ENCODE results near the gene SP140. TPM values are rescaled to one million over a fixed set of nuclear protein-coding genes. Genes with fewer than 3 reads are reported as not detected.
"Not testable (repeated sequence)": the region's sequence is repeated elsewhere in the genome, so short reads cannot be mapped to it uniquely, and the experiment has no call there.

Gene SP140
- total RNA-seq, 1 donor from 2014 or later, result 0.60 TPM

GRCh38 chr2:230286048-230286447, 60.5 kb downstream of the SP140 start:
- Mint-ChIP-seq H3K27me3 (ENCODE audit: low read depth) (peaks cover 12% of the 10 kb centered on the region), H3K4me1 (ENCODE audit: low read depth) (no peaks in the 10 kb centered on the region), H3K36me3 (ENCODE audit: low read depth) (no peaks in the 10 kb centered on the region), H3K9me3 (ENCODE audit: low read depth) (peaks cover 3% of the 10 kb centered on the region), H3K4me3 (ENCODE audit: unreplicated experiment) (no peak overlapping the region), H3K27ac (ENCODE audit: unreplicated experiment) (no peak overlapping the region)
- TF ChIP-seq CTCF (IDR thresholded peaks at IDR 0.05), result no peak
- no peak for DNase-seq (ENCODE audit: low spot score)

- not testable (repeated sequence) for H3K9me3 Mint-ChIP-seq (ENCODE audit: low read depth); DNase-seq (ENCODE audit: low spot score); H3K36me3 Mint-ChIP-seq (ENCODE audit: low read depth); H3K27ac Mint-ChIP-seq (ENCODE audit: unreplicated experiment); H3K4me3 Mint-ChIP-seq (ENCODE audit: unreplicated experiment); H3K4me1 Mint-ChIP-seq (ENCODE audit: low read depth)
- peaks cover 14% of the 10 kb centered on the region for H3K27me3 Mint-ChIP-seq (ENCODE audit: low read depth)
Measured at GRCh38 chr2:230289311-230289710, 63.8 kb downstream of the SP140 start.

- peaks cover 3% of the 10 kb centered on the region for H3K9me3 Mint-ChIP-seq (ENCODE audit: low read depth)
- DNase-seq (ENCODE audit: low spot score), result no peak
- peaks cover 9% of the 10 kb centered on the region for H3K27me3 Mint-ChIP-seq (ENCODE audit: low read depth)
- TF ChIP-seq CTCF (IDR thresholded peaks at IDR 0.05), result no peak
- no peak overlapping the region for H3K27ac Mint-ChIP-seq (ENCODE audit: unreplicated experiment)
- no peaks in the 10 kb centered on the region for H3K36me3 Mint-ChIP-seq (ENCODE audit: low read depth)
- no peak overlapping the region for H3K4me3 Mint-ChIP-seq (ENCODE audit: unreplicated experiment)
- H3K4me1 Mint-ChIP-seq (ENCODE audit: low read depth), result no peaks in the 10 kb centered on the region
Measured at GRCh38 chr2:230295192-230295591, 69.7 kb downstream of the SP140 start.

- DNase-seq (ENCODE audit: low spot score), result no peak
- no peak overlapping the region for H3K27ac Mint-ChIP-seq (ENCODE audit: unreplicated experiment)
- H3K27me3 Mint-ChIP-seq (ENCODE audit: low read depth), result peaks cover 15% of the 10 kb centered on the region
- no peak overlapping the region for H3K4me3 Mint-ChIP-seq (ENCODE audit: unreplicated experiment)
- peaks cover 4% of the 10 kb centered on the region for H3K36me3 Mint-ChIP-seq (ENCODE audit: low read depth)
- TF ChIP-seq CTCF (IDR thresholded peaks at IDR 0.05), result no peak
- no peaks in the 10 kb centered on the region for H3K4me1 Mint-ChIP-seq (ENCODE audit: low read depth)
- peaks cover 15% of the 10 kb centered on the region for H3K9me3 Mint-ChIP-seq (ENCODE audit: low read depth)
Measured at GRCh38 chr2:230296917-230297316, 71.4 kb downstream of the SP140 start.

GRCh38 chr2:230299618-230300017, 74.1 kb downstream of the SP140 start:
- Mint-ChIP-seq H3K4me3 (ENCODE audit: unreplicated experiment) (no peak overlapping the region), H3K36me3 (ENCODE audit: low read depth) (peaks cover 9% of the 10 kb centered on the region), H3K4me1 (ENCODE audit: low read depth) (no peaks in the 10 kb centered on the region), H3K27ac (ENCODE audit: unreplicated experiment) (no peak overlapping the region), H3K9me3 (ENCODE audit: low read depth) (peaks cover 35% of the 10 kb centered on the region), H3K27me3 (ENCODE audit: low read depth) (peaks cover 9% of the 10 kb centered on the region)
- no peak for DNase-seq (ENCODE audit: low spot score)
- no peak for TF ChIP-seq CTCF (IDR thresholded peaks at IDR 0.05)

GRCh38 chr2:230305416-230306275, 80.1 kb downstream of the SP140 start:
- Mint-ChIP-seq H3K27me3 (ENCODE audit: low read depth) (peaks cover 3% of the 10 kb centered on the region), H3K27ac (ENCODE audit: unreplicated experiment) (no peak overlapping the region), H3K4me3 (ENCODE audit: unreplicated experiment) (no peak overlapping the region), H3K9me3 (ENCODE audit: low read depth) (peaks cover 27% of the 10 kb centered on the region), H3K36me3 (ENCODE audit: low read depth) (peaks cover 9% of the 10 kb centered on the region), H3K4me1 (ENCODE audit: low read depth) (no peaks in the 10 kb centered on the region)
- DNase-seq (ENCODE audit: low spot score), result no peak
- TF ChIP-seq CTCF (IDR thresholded peaks at IDR 0.05), result no peak

Measured in chondrocyte (in vitro differentiated cells).